DOHH2 (cell line): ENCODE measurements around the gene ENGASE.

Experiments
- H3F3A ChIP-seq: fragments of 200-600 bp; sonication (generic), shearing (Covaris generic); 2 replicates; pipeline ENCODE4 v1.6.0; 2016; ENCODE audit warnings: antibody characterized with exemption, mild to moderate bottlenecking; ENCODE audit not compliant: control insufficient read depth, insufficient read depth
- H3K27ac ChIP-seq: fragments of 200-600 bp; sonication (generic); 2 replicates; pipeline ENCODE4 v1.5.1; 2014; ENCODE audit warnings: low read depth, mild to moderate bottlenecking, low read length, moderate library complexity
- H3K27me3 ChIP-seq: fragments of 200-600 bp; sonication (generic); 2 replicates; pipeline ENCODE4 v1.6.1; 2014; ENCODE audit warnings: mild to moderate bottlenecking, low read length, mixed read lengths; ENCODE audit not compliant: control insufficient read depth
- H3K36me3 ChIP-seq: fragments of 200-600 bp; sonication (generic); 2 replicates; pipeline ENCODE4 v1.6.1; 2014; ENCODE audit warnings: mild to moderate bottlenecking, low read length, moderate library complexity, mixed read lengths; ENCODE audit not compliant: control insufficient read depth
- H3K4me1 ChIP-seq: fragments of 200-600 bp; sonication (generic); 2 replicates; pipeline ENCODE4 v1.6.1; 2014; ENCODE audit warnings: mild to moderate bottlenecking, low read length, mixed read lengths; ENCODE audit not compliant: control insufficient read depth
- H3K4me2 ChIP-seq: fragments of 200-600 bp; sonication (generic); 2 replicates; pipeline ENCODE4 v1.6.0; 2014; ENCODE audit warnings: mild to moderate bottlenecking, low read length, moderate library complexity
- H3K4me3 ChIP-seq: fragments of 200-600 bp; sonication (generic); 2 replicates; pipeline ENCODE4 v1.5.1; 2014; ENCODE audit warnings: mild to moderate bottlenecking, low read length, mixed read lengths
- H3K79me2 ChIP-seq: fragments of 200-600 bp; sonication (generic); 2 replicates; pipeline ENCODE4 v1.6.1; 2014; ENCODE audit warnings: mild to moderate bottlenecking, low read length, mixed read lengths; ENCODE audit not compliant: control insufficient read depth
- H3K9me2 ChIP-seq: fragments of 200-600 bp; sonication (generic); replicated peaks from 2 replicates; pipeline ENCODE4 v1.6.1; 2014; ENCODE audit warnings: mild to moderate bottlenecking, low read length, mixed read lengths; ENCODE audit not compliant: control insufficient read depth
- H3K9me3 ChIP-seq: fragments of 200-600 bp; sonication (generic); 2 replicates; pipeline ENCODE4 v1.6.1; 2014; ENCODE audit warnings: antibody characterized with exemption, low read length, mixed read lengths; ENCODE audit not compliant: control insufficient read depth, insufficient read depth
- H4K20me1 ChIP-seq: fragments of 200-600 bp; sonication (generic); 2 replicates; pipeline ENCODE4 v1.6.0; 2014; ENCODE audit warnings: low read depth, mild to moderate bottlenecking, antibody characterized with exemption, low read length, moderate library complexity; ENCODE audit not compliant: control insufficient read depth, insufficient read depth
- CTCF ChIP-seq: fragments of 200-600 bp; sonication (generic); IDR thresholded peaks from one replicate; pipeline ENCODE4 v1.5.1; 2014; ENCODE audit warnings: antibody characterized with exemption, mild to moderate bottlenecking, low read depth, low read length; ENCODE audit not compliant: poor library complexity, severe bottlenecking
- EZH2phosphoT487 ChIP-seq: fragments of 200-600 bp; sonication (generic); IDR thresholded peaks from 2 replicates; pipeline ENCODE4 v1.6.1; 2017; ENCODE audit warnings: borderline replicate concordance, mild to moderate bottlenecking, antibody characterized with exemption, low read length, moderate library complexity, mixed read lengths

Gene ENGASE

DNA sequence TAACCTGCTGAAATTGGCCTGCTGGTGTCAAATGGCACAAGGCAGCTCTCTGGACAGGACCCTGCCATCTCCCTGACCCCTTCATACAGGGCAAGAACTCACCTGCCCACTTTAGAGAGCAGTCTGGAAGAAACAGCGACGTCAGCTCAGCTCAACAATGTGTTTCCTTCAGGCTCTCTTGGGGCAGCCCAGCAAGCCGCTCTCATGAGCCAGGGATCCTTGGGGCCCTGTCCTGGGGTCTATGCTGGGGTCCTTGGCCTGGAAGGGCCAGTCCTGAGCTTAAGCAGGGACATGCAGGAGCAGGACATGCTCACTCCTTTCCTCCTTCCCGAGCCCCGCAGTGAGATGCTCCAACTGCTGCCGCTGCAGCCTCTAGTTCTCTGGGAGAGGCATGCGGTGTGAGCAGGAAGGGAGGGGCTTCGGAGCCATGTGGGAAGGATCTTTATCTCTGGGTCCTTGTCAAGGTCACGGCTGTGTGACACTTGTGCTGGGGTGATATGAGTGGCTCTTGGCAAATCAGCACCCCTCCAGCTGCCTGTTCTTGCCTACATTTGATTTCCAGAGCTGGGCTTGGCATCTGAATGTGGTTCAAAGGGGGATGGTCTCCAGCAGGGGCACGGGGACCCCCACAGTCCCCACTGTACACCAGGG lies 47.2 kb upstream of the ENGASE start:
- Histone ChIP-seq H3K9me3 (no peaks in the 10 kb centered on the region), H3K4me2 (no peak overlapping the region), H3K27ac (no peak overlapping the region), H3K4me3 (no peak overlapping the region), H3K27me3 (peaks cover 49% of the 10 kb centered on the region), H3K79me2 (no peaks in the 10 kb centered on the region), H3K36me3 (no peaks in the 10 kb centered on the region), H3K9me2 (no peaks in the 10 kb centered on the region), H3K4me1 (peaks cover 4% of the 10 kb centered on the region; the same call in 1 of the 2 replicates), H4K20me1 (no peaks in the 10 kb centered on the region), H3F3A (no peaks in the 10 kb centered on the region)
- TF ChIP-seq CTCF (no peak), EZH2phosphoT487 (no peak)

DNA sequence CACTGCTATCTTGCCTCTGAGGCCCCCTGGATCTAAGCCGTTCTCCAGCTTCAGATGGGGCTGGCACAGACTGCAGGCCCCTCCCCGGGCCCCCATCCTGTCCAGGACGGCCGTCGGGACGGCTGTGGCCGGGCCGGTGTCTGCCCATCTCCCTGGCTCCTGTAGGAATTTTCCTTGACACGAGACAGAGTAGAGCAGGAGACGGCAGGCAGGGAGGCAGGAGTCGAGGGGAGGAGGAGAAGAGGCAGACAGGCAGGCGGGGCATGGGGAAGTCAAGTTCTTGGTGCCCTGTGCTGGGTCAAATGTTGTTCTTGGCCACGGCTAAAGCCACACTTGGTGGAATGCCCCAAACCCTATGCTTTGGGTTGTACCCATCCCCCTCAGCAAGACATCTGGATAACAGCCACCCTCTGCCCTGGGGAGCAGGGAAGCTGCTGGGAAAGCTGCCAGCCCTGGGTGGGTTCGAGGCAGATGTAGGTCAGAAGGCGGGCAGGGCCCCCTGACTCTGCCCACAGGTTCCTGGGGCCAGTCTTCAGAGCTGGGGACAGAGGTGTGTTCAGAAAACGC lies 46.6 kb upstream of the ENGASE start:
- Histone ChIP-seq H3K9me2 (no peaks in the 10 kb centered on the region), H3K27me3 (peaks cover 43% of the 10 kb centered on the region), H3K36me3 (no peaks in the 10 kb centered on the region), H3K79me2 (no peaks in the 10 kb centered on the region), H3K4me2 (no peak overlapping the region), H4K20me1 (no peaks in the 10 kb centered on the region), H3K27ac (no peak overlapping the region), H3K4me3 (no peak overlapping the region), H3K9me3 (no peaks in the 10 kb centered on the region), H3K4me1 (peaks cover 4% of the 10 kb centered on the region; the same call in 1 of the 2 replicates), H3F3A (no peaks in the 10 kb centered on the region)
- TF ChIP-seq EZH2phosphoT487 (no peak), CTCF (no peak)

- Histone ChIP-seq H3K36me3 (no peaks in the 10 kb centered on the region), H4K20me1 (no peaks in the 10 kb centered on the region), H3K4me1 (peaks cover 4% of the 10 kb centered on the region; the same call in 1 of the 2 replicates), H3F3A (no peaks in the 10 kb centered on the region), H3K4me2 (no peak overlapping the region), H3K4me3 (no peak overlapping the region), H3K9me2 (no peaks in the 10 kb centered on the region), H3K27ac (no peak overlapping the region), H3K27me3 (peaks cover 36% of the 10 kb centered on the region), H3K79me2 (no peaks in the 10 kb centered on the region), H3K9me3 (no peaks in the 10 kb centered on the region)
- TF ChIP-seq EZH2phosphoT487: no peak
- no peak for TF ChIP-seq CTCF
Measured at GRCh38 chr17:79028496-79029326, 45.9 kb upstream of the ENGASE start.
